ENCODE measurements around the gene FGFBP3.

DNA sequence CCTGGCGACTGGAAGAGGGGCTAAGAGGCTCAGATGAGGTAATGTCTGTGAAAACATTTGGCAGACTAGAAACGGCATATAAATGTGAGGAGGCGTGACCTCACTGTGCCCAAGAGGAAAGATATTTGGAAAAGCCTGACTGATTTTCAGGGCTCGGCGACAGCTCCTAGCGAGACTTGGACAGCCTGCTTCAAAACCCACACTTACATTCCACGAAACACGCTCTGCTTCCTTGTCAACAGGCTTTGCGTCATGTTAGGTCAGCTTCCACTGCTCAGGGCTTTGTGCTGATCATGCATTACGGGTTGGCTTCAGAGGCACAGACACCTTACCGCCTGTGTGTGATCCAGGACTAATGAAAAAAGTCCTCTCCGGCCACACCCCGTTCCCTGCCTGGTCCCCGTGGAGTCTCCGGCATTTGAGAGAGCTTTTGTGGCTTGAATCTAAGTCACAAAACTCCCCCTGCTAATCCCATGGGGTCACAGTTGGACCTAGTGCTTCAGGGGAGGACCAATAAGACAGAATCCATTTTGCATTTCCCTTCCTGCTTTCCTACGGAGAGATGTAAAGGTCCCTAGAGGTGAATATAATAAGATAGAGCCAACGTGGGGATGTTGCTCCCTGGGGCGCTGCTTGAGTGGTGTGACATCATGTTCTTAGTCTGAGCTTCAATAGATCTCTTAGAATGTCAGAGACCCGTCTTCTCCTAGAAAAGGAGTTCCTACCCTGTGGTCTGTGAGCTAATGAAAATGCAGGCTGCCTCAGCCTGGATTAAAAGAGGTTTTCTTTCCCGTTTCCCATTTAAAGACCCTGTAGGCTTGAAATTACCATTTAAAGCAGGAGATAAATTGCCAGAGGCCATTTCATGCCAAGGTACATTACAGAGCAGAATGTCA, 25.5 kb downstream of the FGFBP3 start:
- TF ChIP-seq POLR2A (IDR thresholded peaks at IDR 0.05): peak in 1 of 2 donors; percentile 90
- TF ChIP-seq, protein P1, sequence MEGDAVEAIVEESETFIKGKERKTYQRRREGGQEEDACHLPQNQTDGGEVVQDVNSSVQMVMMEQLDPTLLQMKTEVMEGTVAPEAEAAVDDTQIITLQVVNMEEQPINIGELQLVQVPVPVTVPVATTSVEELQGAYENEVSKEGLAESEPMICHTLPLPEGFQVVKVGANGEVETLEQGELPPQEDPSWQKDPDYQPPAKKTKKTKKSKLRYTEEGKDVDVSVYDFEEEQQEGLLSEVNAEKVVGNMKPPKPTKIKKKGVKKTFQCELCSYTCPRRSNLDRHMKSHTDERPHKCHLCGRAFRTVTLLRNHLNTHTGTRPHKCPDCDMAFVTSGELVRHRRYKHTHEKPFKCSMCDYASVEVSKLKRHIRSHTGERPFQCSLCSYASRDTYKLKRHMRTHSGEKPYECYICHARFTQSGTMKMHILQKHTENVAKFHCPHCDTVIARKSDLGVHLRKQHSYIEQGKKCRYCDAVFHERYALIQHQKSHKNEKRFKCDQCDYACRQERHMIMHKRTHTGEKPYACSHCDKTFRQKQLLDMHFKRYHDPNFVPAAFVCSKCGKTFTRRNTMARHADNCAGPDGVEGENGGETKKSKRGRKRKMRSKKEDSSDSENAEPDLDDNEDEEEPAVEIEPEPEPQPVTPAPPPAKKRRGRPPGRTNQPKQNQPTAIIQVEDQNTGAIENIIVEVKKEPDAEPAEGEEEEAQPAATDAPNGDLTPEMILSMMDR (IDR thresholded peaks at IDR 0.05): no peak

All from thyroid gland (tissue), 4 donors.